ENCODE measurements around the gene XRCC6. TPM values are rescaled to one million over a fixed set of nuclear protein-coding genes. Genes with fewer than 3 reads are reported as not detected.
"Not testable (repeated sequence)": the region's sequence is repeated elsewhere in the genome, so short reads cannot be mapped to it uniquely, and the experiment has no call there.

Gene XRCC6
- polyA plus RNA-seq, 1 experiment, result 149 TPM

- H3K27ac ChIP-seq (ENCODE audit: low read depth, low read length), result no peak overlapping the region
- POLR2A ChIA-PET, result no interaction called here
- CTCF ChIA-PET, result interaction anchor here (0.9 to 1.3 kb wide), 3 partner anchors 15 to 276 kb away, joined by 3 to 4 read pairs (median 3); no protein-coding TSS in a partner anchor
- no peaks in the 10 kb centered on the region for H3K27me3 ChIP-seq (ENCODE audit: control insufficient read depth, insufficient read depth, low read length)
- no peaks in the 10 kb centered on the region for H3K9me3 ChIP-seq (ENCODE audit: control insufficient read depth, insufficient read depth, low read length)
- no peak for DNase-seq (ENCODE audit: low read depth, low spot score)
- TF ChIP-seq CTCF (IDR thresholded peaks at IDR 0.05; ENCODE audit: low read depth, low read length), result no peak
- H3K4me3 ChIP-seq (ENCODE audit: low read depth, low read length), result no peak overlapping the region
These were observed 43.9 kb downstream of the XRCC6 start for GRCh38 chr22:41664951-41665350.

GRCh38 chr22:41668971-41669911 is 48.1 kb downstream of the XRCC6 start:
- no peaks in the 10 kb centered on the region for H3K9me3 ChIP-seq (ENCODE audit: control insufficient read depth, insufficient read depth, low read length)
- POLR2A ChIA-PET, result interaction anchor here (0.6 kb wide), 1 partner anchor 79 kb away, joined by 5 read pairs; the partner anchor contains the start of gene PMM1
- TF ChIP-seq CTCF (IDR thresholded peaks at IDR 0.05; ENCODE audit: low read depth, low read length), result no peak
- H3K27me3 ChIP-seq (ENCODE audit: control insufficient read depth, insufficient read depth, low read length), result no peaks in the 10 kb centered on the region
- CTCF ChIA-PET, result interaction anchor here (3.1 kb wide), 1 partner anchor 271 kb away, joined by 19 read pairs; no protein-coding TSS in a partner anchor
- H3K4me3 ChIP-seq (ENCODE audit: low read depth, low read length), result no peak overlapping the region
- DNase-seq (ENCODE audit: low read depth, low spot score), result peak; percentile 39
- H3K27ac ChIP-seq (ENCODE audit: low read depth, low read length), result peak overlapping the region; percentile 71

- H3K27ac ChIP-seq (ENCODE audit: low read depth, low read length); H3K9me3 ChIP-seq (ENCODE audit: control insufficient read depth, insufficient read depth, low read length); H3K27me3 ChIP-seq (ENCODE audit: control insufficient read depth, insufficient read depth, low read length); H3K4me3 ChIP-seq (ENCODE audit: low read depth, low read length); DNase-seq (ENCODE audit: low read depth, low spot score); POLR2A ChIA-PET: not testable (repeated sequence)
- CTCF ChIA-PET, result interaction anchor here (1.4 kb wide), 1 partner anchor 25 kb away, joined by 4 read pairs; no protein-coding TSS in a partner anchor
These were observed 51.0 kb downstream of the XRCC6 start for GRCh38 chr22:41672096-41672495.

- no peak overlapping the region for H3K4me3 ChIP-seq (ENCODE audit: low read depth, low read length)
- no peaks in the 10 kb centered on the region for H3K9me3 ChIP-seq (ENCODE audit: control insufficient read depth, insufficient read depth, low read length)
- ChIA-PET POLR2A (no interaction called here), CTCF (interaction anchor here (0.7 to 1.8 kb wide), 3 partner anchors 19 to 32 kb away, joined by 3 to 8 read pairs (median 5); no protein-coding TSS in a partner anchor)
- no peak overlapping the region for H3K27ac ChIP-seq (ENCODE audit: low read depth, low read length)
- peak; percentile 22; the same call in 1 of the 2 replicates for TF ChIP-seq CTCF (IDR thresholded peaks at IDR 0.05; ENCODE audit: low read depth, low read length)
- no peak for DNase-seq (ENCODE audit: low read depth, low spot score)
- H3K27me3 ChIP-seq (ENCODE audit: control insufficient read depth, insufficient read depth, low read length), result no peaks in the 10 kb centered on the region
These were observed 51.9 kb downstream of the XRCC6 start for GRCh38 chr22:41672780-41673509.

GRCh38 chr22:41674846-41675340 is 53.8 kb downstream of the XRCC6 start:
- ChIA-PET POLR2A (interaction anchor here (0.7 kb wide), 1 partner anchor 22 kb away, joined by 4 read pairs; no protein-coding TSS in a partner anchor), CTCF (interaction anchor here (0.8 kb wide), 1 partner anchor 22 kb away, joined by 3 read pairs; no protein-coding TSS in a partner anchor)
- no peak overlapping the region for H3K4me3 ChIP-seq (ENCODE audit: low read depth, low read length)
- no peak for TF ChIP-seq CTCF (IDR thresholded peaks at IDR 0.05; ENCODE audit: low read depth, low read length)
- no peaks in the 10 kb centered on the region for H3K27me3 ChIP-seq (ENCODE audit: control insufficient read depth, insufficient read depth, low read length)
- no peak for DNase-seq (ENCODE audit: low read depth, low spot score)
- no peaks in the 10 kb centered on the region for H3K9me3 ChIP-seq (ENCODE audit: control insufficient read depth, insufficient read depth, low read length)
- H3K27ac ChIP-seq (ENCODE audit: low read depth, low read length), result no peak overlapping the region
